ENCODE results near the gene CCDC18.

GRCh38 chr1:93301131-93301530 lies 120.6 kb downstream of the CCDC18 start:
- TF ChIP-seq CTCF (IDR thresholded peaks at IDR 0.05; ENCODE audit: poor library complexity, severe bottlenecking), result no peak
- TF ChIP-seq POLR2AphosphoS5 (IDR thresholded peaks at IDR 0.05), result no peak
- TF ChIP-seq RAD21 (conservative IDR thresholded peaks at IDR 0.05), result no peak
- no peak for TF ChIP-seq EP300 (conservative IDR thresholded peaks at IDR 0.05; ENCODE audit: poor library complexity, severe bottlenecking)
